ENCODE results near the gene CACNG8.

CACNG8 gene

DNA sequence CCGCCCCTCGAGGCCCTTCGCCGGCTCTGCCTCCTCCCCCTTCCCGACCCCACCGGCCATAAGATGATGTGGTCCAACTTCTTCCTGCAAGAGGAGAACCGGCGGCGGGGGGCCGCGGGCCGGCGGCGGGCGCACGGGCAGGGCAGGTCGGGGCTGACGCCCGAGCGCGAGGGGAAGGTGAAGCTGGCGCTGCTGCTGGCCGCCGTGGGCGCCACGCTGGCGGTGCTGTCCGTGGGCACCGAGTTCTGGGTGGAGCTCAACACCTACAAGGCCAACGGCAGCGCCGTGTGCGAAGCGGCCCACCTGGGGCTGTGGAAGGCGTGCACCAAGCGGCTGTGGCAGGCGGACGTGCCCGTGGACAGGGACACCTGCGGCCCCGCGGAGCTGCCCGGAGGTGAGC, 30.1 kb downstream of the CACNG8 start:
- no peak for DNase-seq (ENCODE audit: insufficient read length, low spot score)
- FAIRE-seq, result no peak
- TF ChIP-seq POLR2A (IDR thresholded peaks at IDR 0.05; ENCODE audit: low read depth, low read length), result no peak

- TF ChIP-seq POLR2A (IDR thresholded peaks at IDR 0.05; ENCODE audit: low read depth, low read length), result no peak
- DNase-seq (ENCODE audit: insufficient read length, low spot score), result no peak
These were observed 30.7 kb downstream of the CACNG8 start for GRCh38 chr19:53993448-53993847.

GRCh38 chr19:53994811-53995210, 32.1 kb downstream of the CACNG8 start:
- FAIRE-seq (no peak), DNase-seq (ENCODE audit: insufficient read length, low spot score) (no peak)
- TF ChIP-seq POLR2A (IDR thresholded peaks at IDR 0.05; ENCODE audit: low read depth, low read length), result no peak

More at GRCh38 chr19:53993448-53993847, 30.7 kb downstream of the CACNG8 start:
- no peak for FAIRE-seq

DNA sequence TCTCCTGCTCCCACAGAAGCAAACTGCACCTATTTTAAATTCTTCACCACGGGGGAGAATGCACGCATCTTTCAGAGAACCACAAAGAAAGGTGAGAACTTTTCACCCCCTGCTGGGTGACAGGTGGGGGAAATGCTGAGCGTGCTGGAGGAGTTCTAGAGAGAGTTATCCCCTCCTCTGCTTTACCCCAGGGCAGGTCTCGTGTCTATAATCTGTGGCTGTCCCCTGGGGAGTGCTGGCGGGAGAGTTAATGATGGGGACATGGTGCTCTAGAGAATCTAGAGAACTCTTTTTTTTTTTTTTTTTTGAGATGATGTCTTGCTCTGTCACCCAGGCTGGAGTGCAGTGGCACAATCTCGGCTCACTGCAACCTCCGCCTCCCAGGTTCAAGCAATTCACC, 35.5 kb downstream of the CACNG8 start:
- DNase-seq (ENCODE audit: insufficient read length, low spot score) (no peak), FAIRE-seq (no peak)
- no peak for TF ChIP-seq POLR2A (IDR thresholded peaks at IDR 0.05; ENCODE audit: low read depth, low read length)

GRCh38 chr19:53999694-54000093, 37.0 kb downstream of the CACNG8 start:
- FAIRE-seq (no peak), DNase-seq (ENCODE audit: insufficient read length, low spot score) (no peak)
- no peak for TF ChIP-seq POLR2A (IDR thresholded peaks at IDR 0.05; ENCODE audit: low read depth, low read length)

- TF ChIP-seq POLR2A (IDR thresholded peaks at IDR 0.05; ENCODE audit: low read depth, low read length), result no peak
- no peak for DNase-seq (ENCODE audit: insufficient read length, low spot score)
- no peak for FAIRE-seq
These were observed 38.8 kb downstream of the CACNG8 start for GRCh38 chr19:54001496-54001895.

DNA sequence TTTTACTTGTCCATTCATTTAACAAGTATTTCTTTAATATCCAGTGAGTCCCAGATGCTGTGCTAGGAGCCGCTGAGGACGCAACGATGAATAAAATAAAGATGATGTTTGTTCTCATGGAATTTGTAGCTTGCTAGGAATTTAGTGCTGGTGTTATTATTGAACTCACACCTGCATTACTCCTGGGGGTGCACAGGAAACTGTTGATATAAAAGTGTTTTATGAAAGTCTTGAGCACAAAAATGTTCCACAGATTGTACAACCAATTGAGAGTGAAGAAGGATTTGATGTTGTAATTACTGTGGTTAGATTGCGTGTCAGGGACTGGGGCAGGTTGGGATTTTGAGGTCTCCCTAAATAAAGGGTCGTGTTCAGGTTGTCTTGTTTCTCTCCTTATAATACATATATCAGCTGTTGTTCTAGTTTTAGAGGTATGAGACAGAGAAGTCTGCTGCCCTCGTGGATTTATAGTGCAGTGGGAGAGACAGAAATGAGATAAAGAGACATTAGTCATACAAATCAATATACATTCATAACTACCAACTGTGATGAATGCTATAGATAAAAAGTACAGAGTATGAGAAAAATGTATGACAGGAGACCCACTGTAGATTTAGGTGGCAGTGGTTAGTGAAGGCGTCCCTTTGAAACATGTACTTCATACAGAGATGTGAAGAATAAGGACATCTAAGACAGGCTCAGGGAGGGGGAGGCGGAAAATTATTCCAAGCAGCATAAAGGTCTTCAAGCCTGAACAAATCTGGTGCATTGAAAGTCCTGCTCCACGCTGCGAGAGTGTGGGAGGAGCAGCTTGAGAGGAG, 40.0 kb downstream of the CACNG8 start:
- TF ChIP-seq POLR2A (IDR thresholded peaks at IDR 0.05; ENCODE audit: low read depth, low read length), result no peak
- FAIRE-seq, result no peak
- no peak for DNase-seq (ENCODE audit: insufficient read length, low spot score)

- FAIRE-seq, result no peak
- no peak for TF ChIP-seq POLR2A (IDR thresholded peaks at IDR 0.05; ENCODE audit: low read depth, low read length)
- no peak for DNase-seq (ENCODE audit: insufficient read length, low spot score)
These were observed 46.7 kb downstream of the CACNG8 start for GRCh38 chr19:54009440-54009839.

DNA sequence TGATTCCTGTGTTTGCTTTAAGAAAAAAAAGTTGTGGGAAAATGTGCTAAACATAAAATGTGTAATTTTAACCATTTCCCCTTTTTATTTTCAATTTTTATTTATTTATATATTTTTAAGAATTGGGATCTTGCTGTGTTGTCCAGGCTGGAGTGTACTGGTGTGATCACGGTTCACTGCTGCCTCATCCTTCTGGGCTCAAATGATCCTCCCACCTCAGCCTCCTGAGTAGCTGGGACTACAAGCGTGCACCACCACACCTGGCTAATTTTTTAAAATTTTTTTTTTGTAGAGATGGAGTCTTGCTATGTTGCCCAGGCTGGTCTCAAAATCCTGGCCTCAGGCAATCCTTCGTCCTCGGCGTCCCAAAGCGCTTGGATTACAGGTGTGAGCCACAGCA, 47.7 kb downstream of the CACNG8 start:
- TF ChIP-seq POLR2A (IDR thresholded peaks at IDR 0.05; ENCODE audit: low read depth, low read length), result no peak
- FAIRE-seq (no peak), DNase-seq (ENCODE audit: insufficient read length, low spot score) (no peak)

- DNase-seq (ENCODE audit: insufficient read length, low spot score), result no peak
- no peak for FAIRE-seq
- TF ChIP-seq POLR2A (IDR thresholded peaks at IDR 0.05; ENCODE audit: low read depth, low read length), result no peak
These were observed 48.9 kb downstream of the CACNG8 start for GRCh38 chr19:54011507-54012211.

DNA sequence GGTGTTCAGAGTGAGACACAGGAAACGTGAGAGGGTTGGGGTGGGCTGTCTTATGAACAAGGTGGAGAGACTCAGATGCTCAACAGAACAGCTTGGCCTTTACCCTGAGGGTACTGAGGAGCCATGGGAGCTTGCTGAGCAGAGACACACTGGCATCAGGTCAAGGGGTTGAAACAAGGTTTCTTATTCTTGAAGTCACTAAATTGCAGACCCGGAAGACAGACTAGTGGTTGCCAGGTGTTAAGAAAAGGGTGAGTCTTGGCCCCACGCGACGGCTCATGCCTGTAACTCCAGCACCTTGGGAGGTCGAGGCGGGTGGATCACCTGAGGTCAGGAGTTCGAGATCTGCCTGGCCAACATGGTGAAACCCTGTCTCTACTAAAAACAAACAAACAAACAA, 51.1 kb downstream of the CACNG8 start:
- FAIRE-seq, result no peak
- TF ChIP-seq POLR2A (IDR thresholded peaks at IDR 0.05; ENCODE audit: low read depth, low read length), result no peak

DNA sequence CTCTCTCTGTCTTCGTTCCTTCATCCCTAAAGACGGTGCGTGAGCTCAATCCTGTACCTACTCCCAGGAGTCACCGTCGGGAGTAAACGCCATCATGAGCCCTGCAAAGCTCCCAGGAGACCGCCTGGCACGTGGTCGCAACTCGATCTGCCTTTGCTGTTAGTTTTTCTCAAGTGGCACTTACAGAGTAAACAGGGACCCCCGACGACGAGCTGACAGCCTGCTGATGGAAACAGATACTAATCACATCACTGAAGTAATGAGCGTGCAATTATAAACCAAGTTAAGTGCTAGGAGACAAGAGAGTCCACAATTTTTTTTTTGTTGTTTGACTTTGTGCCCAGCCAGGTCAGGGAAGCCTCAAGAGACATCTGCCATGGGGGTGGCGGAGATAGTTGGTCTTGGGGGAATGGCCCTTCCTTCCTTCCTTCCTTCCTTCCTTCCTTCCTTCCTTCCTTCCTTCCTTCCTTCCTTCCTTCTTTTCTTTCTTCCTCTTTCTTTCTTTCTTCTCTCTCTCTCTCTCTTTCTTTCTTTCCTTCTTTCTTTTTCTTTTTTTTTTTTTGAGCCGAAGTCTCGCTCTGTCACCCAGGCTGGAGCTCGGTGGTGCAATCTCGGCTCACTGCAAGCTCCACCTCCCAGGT, 52.3 kb downstream of the CACNG8 start:
- DNase-seq (ENCODE audit: insufficient read length, low spot score) (no peak), FAIRE-seq (no peak)
- no peak for TF ChIP-seq POLR2A (IDR thresholded peaks at IDR 0.05; ENCODE audit: low read depth, low read length)

More for the DNA sequence above, 51.1 kb downstream of the CACNG8 start:
- no peak for DNase-seq (ENCODE audit: insufficient read length, low spot score)

DNA sequence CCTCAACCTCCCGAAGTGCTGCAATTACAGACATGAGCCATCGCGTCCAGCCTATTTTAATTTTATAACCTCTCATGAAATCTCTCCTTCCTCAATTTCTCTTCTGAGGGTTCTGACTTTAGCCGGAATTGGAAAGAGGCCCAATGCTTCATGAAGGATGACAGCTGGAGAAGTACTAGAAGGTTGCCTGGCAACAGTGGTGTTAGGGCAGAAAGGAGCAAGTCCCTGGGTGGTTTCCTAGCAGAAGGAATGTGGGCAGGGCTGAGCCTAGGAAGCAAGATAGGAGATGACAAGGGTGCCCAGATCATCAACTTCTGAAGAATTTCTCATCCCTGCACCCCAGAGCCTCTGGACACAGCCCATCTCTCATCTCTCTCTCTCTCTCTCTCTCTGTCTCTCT, 54.5 kb downstream of the CACNG8 start:
- no peak for TF ChIP-seq POLR2A (IDR thresholded peaks at IDR 0.05; ENCODE audit: low read depth, low read length)
- DNase-seq (ENCODE audit: insufficient read length, low spot score) (no peak), FAIRE-seq (no peak)

DNA sequence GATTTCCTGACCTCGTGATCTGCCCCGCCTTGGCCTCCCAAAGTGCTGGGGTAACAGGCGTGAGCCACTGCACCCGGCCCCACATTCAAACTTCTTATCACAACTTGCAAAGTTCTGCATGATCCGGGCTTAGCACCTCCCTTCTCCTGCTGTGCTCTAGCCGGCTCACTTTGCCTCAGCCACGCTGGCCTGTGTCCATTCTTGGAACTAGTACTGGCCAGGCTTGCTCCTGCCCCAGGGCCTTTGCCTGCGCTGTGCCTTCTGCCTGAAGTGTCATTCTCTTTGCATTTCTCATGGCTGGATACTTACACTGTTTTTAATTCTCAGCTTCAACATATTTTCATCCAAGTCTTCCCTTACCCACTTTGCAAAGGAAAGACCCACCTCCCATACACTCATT, 58.6 kb downstream of the CACNG8 start:
- TF ChIP-seq POLR2A (IDR thresholded peaks at IDR 0.05; ENCODE audit: low read depth, low read length), result no peak
- FAIRE-seq, result no peak
- DNase-seq (ENCODE audit: insufficient read length, low spot score), result no peak
